M059J (cell line): ENCODE data around the gene ZSCAN18. TPM values are rescaled to one million over a fixed set of nuclear protein-coding genes. Genes with fewer than 3 reads are reported as not detected.
A peak's percentile ranks its signal among the peaks of the same experiment; 100 is the strongest.

Source experiments
- DNase-seq: peaks from one replicate; pipeline ENCODE4 v3.0.0-alpha.2; 2012; ENCODE audit warnings: low read depth
- total RNA-seq: library from RNA; depleted of rRNA; stranded (reverse); fragments of >200 nt; shearing (Covaris generic); gene quantifications from 2 replicates; pipeline ENCODE4 v1.2.3, GENCODE V29; 2014

The ZSCAN18 gene
- total RNA-seq, 1 experiment from 2014 or later = 39.8 TPM

GRCh38 chr19:58086825-58087710, 11.0 kb downstream of the ZSCAN18 start:
- DNase-seq = no peak

GRCh38 chr19:58085348-58085875, 12.6 kb downstream of the ZSCAN18 start:
- DNase-seq = no peak

- no peak for DNase-seq
Measured at GRCh38 chr19:58084596-58085347, 13.3 kb downstream of the ZSCAN18 start.

- no peak for DNase-seq
Measured at GRCh38 chr19:58083021-58083420, 15.0 kb downstream of the ZSCAN18 start.

- no peak for DNase-seq
Measured at GRCh38 chr19:58079792-58080191, 18.2 kb downstream of the ZSCAN18 start.

- no peak for DNase-seq
Measured at GRCh38 chr19:58067240-58067912, 30.7 kb downstream of the ZSCAN18 start.

GRCh38 chr19:58063712-58064111, 34.3 kb downstream of the ZSCAN18 start:
- no peak for DNase-seq

- DNase-seq = no peak
Measured at GRCh38 chr19:58060231-58060630, 37.8 kb downstream of the ZSCAN18 start.

GRCh38 chr19:58059671-58060078, 38.4 kb downstream of the ZSCAN18 start:
- no peak for DNase-seq

- peak; percentile 84 for DNase-seq
Measured at GRCh38 chr19:58059003-58059670, 38.9 kb downstream of the ZSCAN18 start, which contains the start of gene ZNF135. TSS of gene ZNF135 (plus strand) at chr19:58059282. CDS start at chr19:58060003, 721 bp downstream.

- DNase-seq = no peak
Measured at GRCh38 chr19:58058467-58058866, 39.6 kb downstream of the ZSCAN18 start.

GRCh38 chr19:58056861-58057260, 41.2 kb downstream of the ZSCAN18 start:
- DNase-seq = no peak

GRCh38 chr19:58056261-58056660, 41.8 kb downstream of the ZSCAN18 start:
- no peak for DNase-seq

GRCh38 chr19:58054901-58055874, 42.8 kb downstream of the ZSCAN18 start:
- DNase-seq = peak; percentile 16

GRCh38 chr19:58053480-58054156, 44.4 kb downstream of the ZSCAN18 start:
- DNase-seq = no peak

GRCh38 chr19:58052256-58052655, 45.8 kb downstream of the ZSCAN18 start:
- no peak for DNase-seq

- DNase-seq = no peak
Measured at GRCh38 chr19:58047672-58048071, 50.4 kb downstream of the ZSCAN18 start.

- DNase-seq = no peak
Measured at GRCh38 chr19:58046856-58047255, 51.2 kb downstream of the ZSCAN18 start.

- no peak for DNase-seq
Measured at GRCh38 chr19:58045411-58046050, 52.5 kb downstream of the ZSCAN18 start.
